Daoy (cell line): ENCODE measurements around the gene SCUBE1. TPM values are rescaled to one million over a fixed set of nuclear protein-coding genes. Genes with fewer than 3 reads are reported as not detected.
A peak's percentile ranks its signal among the peaks of the same experiment; 100 is the strongest.
"Not testable (repeated sequence)": the region's sequence is repeated elsewhere in the genome, so short reads cannot be mapped to it uniquely, and the experiment has no call there.

ENCODE experiments used
- DNase-seq: peaks from one replicate; pipeline ENCODE4 v3.0.0-alpha.2; 2015; ENCODE audit warnings: low read depth
- total RNA-seq: library from RNA; depleted of rRNA; stranded (reverse); fragments of >200 nt; shearing (Covaris generic); gene quantifications from 2 replicates; pipeline ENCODE4 v1.2.3, GENCODE V29; 2014

SCUBE1 gene
- total RNA-seq, 1 experiment from 2014 or later = 1.4 TPM

DNA sequence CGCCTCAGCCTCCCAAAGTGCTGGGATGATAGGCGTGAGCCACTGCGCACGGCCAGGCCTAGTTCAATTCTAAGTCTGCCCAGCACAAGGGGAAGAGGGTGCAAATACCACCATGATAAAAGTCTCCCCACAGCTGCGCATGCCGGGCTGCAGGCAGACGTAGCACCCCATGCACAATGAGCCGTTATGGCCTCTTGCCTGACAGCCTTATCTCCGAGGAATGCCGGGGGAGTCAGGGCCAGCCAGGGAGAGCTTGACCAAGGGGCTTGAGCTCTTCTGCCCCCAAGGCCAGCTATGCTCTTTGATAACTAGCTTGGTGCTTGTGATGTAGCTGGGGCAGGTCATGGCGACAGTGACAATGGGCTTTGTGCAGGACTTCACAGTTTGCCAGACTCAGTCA lies 13.7 kb upstream of the SCUBE1 start:
- DNase-seq = no peak

GRCh38 chr22:43355688-43356087 lies 12.5 kb upstream of the SCUBE1 start:
- DNase-seq = not testable (repeated sequence)

DNA sequence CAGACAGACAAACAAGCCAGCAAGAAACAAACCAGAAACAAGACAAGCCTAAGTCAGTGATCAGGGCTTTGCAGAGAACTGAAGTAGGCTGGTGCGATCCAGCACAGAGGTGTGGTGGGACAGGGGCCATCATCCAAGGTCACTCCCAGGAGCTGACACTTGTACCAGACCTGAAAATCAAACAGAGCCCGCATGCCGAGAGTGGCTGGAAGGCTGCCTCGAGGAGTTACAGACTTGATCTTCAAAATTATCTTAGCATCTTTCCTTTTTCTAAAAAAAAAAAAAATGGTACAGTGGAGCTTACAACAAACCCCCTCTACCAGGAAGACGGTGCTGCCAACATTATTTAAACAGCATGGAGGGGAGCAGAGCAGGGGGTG lies 8.8 kb upstream of the SCUBE1 start:
- no peak for DNase-seq

- no peak for DNase-seq
These were observed 6.5 kb upstream of the SCUBE1 start for GRCh38 chr22:43349636-43350035.

GRCh38 chr22:43346521-43346929 lies 3.4 kb upstream of the SCUBE1 start:
- peak; percentile 67 for DNase-seq

DNA sequence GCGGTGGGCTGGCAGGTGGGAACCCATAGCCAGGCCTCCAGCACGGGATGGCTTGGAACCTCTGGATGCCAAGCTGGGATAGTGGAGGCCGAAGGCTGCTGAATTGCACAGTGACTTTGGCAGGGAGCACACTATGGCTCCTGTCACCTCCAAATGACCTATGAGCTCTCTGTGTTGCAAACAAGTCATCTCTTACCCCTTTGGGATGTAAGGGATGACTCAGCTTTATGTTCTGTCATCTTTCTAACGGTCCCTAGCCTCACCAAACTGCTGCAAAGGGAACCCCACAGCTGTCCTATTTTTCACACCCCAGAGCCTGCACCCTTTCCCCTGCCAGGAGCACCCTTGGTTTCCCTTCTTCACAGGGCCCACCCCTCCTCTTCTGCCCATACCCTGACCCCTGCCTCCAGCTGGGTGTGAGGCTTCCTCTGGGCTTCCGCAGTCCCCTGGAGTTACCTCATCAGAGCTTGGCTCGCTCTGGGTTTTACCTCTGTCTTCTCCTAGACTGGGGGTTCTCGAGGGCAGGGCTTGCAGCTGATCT lies 2.7 kb upstream of the SCUBE1 start:
- peak; percentile 27 for DNase-seq

GRCh38 chr22:43345356-43345755 lies 2.2 kb upstream of the SCUBE1 start:
- DNase-seq = no peak

GRCh38 chr22:43344520-43344787 lies 1.3 kb upstream of the SCUBE1 start:
- no peak for DNase-seq

DNA sequence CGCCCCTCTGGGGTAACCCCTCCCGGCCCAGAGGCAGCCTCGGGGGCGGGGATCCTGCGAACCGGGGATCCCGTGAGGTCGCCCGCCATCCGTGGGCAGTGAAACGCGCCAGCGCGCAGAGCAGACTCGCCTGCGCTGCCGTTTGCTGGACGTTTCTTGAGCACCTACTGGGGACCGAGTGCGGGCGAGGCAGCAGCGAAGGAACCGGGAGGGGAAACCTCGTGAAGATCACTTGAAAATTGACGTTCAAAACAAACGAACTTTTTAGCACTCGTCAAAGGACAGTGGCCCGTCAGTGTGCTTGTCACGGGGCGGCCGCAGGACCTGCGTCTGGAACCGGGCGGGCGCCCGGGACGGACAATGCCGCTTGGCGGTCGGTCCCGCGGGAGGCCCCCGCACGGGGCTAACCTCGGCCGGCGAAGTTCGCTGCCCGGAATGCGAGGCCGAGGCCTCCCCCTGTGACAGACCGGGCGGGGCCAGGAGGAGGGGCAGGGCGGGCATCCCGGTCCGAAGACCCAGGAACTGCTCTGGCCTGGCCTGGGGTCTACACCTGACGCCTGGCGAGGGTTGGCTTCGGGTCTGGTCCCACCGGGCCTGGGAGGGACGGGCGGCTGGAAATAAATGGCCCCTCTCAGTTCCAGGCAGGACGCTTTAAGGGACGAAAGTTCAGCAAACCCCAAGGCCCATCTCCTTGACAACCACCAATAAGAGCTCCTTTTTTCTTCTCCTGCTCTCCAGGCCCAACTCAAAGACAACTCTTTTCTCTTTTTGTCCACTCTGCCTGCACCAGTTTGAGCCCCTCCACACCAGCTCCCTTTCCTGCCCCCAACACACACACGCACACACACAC lies 723 bp upstream of the SCUBE1 start:
- DNase-seq = no peak

DNA sequence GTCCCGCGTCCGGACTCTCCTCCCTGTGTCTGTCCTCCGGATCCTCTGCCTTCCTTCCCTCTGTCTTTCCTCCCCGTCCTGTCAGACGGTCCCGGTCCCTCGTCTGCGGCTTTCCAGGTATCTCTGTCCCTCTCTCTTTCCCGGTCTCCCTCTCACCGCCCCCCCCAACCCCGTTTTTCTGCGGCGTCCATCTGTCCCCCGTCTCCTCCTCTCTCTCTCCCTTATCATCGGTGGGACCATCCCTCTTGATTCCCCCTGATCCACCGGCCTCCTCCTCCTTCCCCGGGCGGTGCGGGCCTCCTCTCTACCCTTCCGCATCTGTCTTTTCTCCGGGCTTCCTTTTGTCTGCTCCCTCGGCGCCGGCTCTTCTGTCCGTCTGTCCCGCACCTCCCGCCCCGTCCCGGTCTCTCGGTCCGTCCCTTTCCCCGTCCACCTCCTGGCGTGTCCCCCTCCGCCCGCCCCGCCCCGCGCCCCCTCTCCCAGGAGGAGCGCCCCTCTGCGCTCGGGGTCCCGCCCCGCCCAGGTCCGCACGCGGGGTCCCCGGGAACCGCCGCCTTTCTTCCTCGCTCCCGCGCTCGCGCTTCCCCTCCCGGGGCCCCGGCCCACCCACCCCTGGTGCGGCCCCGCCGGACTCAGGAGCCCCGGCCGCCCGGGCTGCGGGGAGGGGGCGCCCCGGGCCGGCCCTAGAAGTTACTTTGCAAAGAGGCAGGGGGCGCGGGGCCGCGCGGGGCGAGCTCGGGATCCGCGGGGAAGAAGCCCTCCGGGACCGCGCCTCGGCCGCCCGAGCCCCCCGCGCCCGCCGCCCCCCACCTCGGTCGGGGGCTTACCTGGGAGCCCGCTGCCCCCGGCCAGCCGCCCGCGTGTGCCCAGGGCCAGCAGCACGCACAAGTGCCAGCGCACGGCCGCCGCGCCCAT lies 568 bp downstream of the SCUBE1 start:
- no peak for DNase-seq

- no peak for DNase-seq
These were observed 1.6 kb downstream of the SCUBE1 start for GRCh38 chr22:43341565-43341964.

GRCh38 chr22:43338766-43339345 lies 4.3 kb downstream of the SCUBE1 start:
- no peak for DNase-seq

- no peak for DNase-seq
These were observed 5.2 kb downstream of the SCUBE1 start for GRCh38 chr22:43337946-43338345.

GRCh38 chr22:43337385-43337784 lies 5.8 kb downstream of the SCUBE1 start:
- DNase-seq = peak; percentile 53

DNA sequence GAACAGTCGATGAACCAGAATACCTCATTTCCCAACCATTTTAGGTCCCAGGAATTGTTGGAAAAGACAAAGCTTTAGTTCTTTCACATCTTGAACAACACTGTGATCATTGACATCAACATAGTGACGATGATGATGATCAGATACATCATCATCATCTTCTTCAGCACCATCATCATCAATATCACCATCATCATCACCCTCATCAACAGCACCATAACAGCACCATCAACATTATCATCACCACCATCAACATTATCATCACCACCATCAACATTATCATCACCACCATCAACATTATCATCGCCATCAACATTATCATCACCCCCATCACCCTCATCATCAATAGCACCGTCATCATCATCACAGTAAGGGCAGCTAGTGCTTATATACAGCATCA lies 8.8 kb downstream of the SCUBE1 start:
- DNase-seq = no peak

DNA sequence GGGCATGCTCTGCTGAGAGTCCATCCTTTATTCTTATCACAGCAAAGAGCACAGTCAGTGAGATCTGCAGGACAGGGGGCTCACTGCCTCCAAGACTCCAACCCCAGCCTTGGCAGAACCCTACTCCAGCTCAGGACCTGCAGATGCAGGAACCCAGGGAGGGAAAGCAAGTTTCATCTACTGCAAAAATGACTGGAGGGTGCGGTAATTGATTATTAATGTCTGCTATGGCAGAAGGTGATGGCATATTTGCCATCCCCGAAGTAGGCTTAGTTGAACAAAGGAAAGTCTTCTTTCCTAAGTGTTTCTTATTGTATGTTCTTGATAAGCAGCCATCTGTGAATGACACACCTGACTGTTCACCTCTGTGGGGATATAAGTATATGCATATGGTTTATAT lies 9.2 kb downstream of the SCUBE1 start:
- DNase-seq = no peak

DNA sequence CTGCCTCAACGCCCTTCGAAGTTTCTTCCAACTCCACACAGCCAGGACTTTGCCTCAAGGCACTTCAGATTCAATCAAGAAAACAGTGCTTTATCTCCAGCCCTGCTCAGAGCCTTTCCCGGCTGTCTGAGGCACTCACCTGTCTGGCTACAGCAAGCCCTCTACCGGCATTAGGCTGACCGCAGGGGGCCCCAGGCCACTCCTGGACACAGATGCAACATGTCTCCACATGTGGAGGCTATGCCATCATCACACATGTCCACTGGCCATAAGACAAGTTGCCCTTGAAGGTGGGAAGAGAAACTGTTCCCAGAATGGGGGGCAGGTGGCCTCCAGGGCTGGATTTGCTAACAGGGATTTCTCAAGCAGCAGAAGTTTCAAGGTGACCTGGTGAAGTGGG lies 10.0 kb downstream of the SCUBE1 start:
- no peak for DNase-seq

DNA sequence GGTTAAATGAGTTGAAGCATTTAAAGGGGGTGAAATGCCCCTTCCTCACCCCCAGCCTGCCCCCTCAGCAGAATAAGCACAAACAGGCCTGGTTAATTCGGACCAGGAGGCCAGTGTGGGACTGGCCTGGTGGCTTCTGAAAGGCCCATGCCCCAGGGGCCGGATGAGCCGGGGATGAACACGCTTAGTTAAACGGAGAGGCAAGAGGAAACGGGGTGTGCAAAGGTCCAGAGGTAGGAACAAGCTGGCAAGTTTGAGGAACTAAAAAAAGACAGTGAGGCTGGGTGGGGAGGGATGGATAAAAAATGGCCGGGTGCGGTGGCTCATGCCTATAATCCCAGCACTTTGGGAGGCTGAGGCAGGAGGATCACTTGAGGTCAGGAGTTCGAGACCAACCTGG lies 11.5 kb downstream of the SCUBE1 start:
- no peak for DNase-seq

GRCh38 chr22:43331069-43331451 lies 12.1 kb downstream of the SCUBE1 start:
- DNase-seq = no peak

- no peak for DNase-seq
These were observed 12.7 kb downstream of the SCUBE1 start for GRCh38 chr22:43330178-43331068.

GRCh38 chr22:43329061-43329460 lies 14.1 kb downstream of the SCUBE1 start:
- DNase-seq = no peak

DNA sequence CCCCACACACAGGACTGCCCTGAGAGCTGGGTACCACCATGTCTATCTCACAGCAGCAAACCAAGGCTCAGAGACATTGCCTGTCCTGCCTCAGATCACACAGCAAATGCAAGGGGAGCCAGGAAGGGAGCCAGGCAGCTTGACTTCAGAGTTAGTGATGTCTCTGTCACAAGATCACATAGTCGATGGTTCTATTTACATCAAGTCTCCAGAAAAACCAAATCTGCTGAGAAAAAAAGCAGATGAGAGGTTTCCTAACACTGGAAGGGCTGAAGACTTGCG lies 16.1 kb downstream of the SCUBE1 start:
- DNase-seq = no peak
